GM21786 (cell line): ENCODE data around the gene GATA2.

Experiments
- ATAC-seq: cut with Tn5 transposase; IDR thresholded peaks from one replicate; pipeline ENCODE4 v1.9.1; 2021; ENCODE audit not compliant: unreplicated experiment

The GATA2 gene

DNA sequence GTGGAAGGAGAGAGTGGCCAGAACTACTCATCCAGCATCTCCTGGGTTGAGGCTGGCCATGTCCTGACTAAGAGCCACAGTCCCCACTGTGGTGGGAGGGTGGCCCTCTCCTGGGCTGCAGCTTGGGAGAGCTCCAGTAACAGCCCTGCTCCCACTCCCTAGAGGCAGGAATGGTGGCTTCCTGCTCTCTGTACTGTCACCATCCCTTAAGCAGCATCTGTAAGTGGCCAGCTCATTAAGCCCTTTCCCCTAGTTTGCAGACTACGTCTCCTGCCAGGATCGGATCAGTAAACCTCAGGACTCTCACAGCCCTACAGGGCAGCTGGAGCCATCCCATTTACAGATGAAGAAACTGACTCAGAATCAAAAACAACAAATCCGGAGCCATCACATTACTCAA is 56.8 kb downstream of the GATA2 start:
- no peak for ATAC-seq

DNA sequence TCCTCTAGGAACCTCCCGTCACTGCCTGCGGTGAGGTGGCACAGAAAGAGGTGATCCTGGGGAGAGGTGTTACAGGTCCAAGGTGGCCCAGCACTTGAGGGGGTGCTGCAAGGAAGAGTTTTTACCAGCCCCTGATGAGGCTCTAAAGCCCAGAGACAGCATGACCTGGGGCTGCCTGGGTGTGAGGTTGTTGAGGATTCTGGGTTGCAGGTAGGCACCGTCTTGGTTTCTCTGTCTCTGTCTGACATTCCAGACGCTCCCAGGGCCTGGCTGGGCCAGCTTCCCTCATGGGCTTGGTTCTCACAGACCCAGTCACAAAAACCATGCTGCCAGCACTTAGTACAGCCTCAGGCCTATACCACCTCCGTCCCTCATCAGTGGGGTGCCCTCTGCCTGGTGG is 57.4 kb downstream of the GATA2 start:
- ATAC-seq, result no peak

DNA sequence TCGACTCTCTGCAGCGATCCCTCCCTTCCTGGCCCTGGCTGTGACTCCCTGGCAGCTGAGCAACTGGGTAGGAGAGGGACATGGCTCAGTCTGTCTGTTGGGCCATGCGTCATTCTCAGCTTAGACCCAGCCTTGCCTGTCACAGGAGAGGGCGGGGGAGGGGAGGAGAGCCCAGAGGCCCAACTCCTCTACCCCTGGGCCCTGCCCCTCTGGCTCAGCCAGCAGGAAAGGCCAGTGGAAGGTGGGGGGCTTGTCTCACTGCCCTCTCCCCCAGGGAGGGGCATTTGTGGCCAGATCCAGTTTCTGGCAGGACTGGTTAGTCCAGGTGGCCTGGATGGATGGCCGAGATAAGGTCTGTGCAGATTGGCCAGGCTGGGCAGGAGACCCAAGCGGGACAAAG is 57.9 kb downstream of the GATA2 start:
- no peak for ATAC-seq

DNA sequence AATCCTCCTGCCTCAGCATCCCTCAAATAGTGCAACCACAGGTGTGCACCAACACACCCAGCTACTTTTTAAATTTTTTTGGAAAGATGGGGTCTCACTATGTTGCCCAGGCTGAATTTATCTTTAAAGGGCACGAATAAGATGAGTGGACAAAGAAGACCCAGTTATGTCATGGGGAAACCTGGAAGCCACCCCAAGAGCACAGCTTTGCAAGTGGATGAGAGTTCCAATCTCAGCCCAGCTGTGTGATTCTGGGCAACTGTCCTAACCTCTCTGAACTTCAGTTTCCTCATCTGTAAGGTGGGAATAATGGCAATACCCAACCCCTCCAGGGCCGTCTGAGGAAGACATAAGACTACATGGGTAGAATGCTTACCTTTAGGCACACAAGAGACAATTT is 58.5 kb downstream of the GATA2 start:
- ATAC-seq, result no peak

DNA sequence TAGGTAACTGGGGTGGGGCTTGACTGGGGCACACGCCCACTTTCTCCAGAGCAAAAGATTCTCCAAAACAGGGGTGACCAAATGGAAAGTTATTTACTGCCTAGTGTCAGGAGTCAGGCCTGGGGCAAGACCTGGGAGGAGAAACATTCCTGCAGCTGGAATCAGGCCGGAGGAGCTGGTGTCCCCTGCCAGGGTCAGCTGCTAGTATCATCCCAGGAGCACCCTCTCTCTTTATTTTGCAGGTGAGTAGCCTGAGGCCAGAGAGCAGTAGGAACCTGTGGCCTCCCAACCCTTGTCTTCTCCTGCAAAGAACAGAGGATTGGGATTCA is 59.2 kb downstream of the GATA2 start:
- ATAC-seq, result no peak

DNA sequence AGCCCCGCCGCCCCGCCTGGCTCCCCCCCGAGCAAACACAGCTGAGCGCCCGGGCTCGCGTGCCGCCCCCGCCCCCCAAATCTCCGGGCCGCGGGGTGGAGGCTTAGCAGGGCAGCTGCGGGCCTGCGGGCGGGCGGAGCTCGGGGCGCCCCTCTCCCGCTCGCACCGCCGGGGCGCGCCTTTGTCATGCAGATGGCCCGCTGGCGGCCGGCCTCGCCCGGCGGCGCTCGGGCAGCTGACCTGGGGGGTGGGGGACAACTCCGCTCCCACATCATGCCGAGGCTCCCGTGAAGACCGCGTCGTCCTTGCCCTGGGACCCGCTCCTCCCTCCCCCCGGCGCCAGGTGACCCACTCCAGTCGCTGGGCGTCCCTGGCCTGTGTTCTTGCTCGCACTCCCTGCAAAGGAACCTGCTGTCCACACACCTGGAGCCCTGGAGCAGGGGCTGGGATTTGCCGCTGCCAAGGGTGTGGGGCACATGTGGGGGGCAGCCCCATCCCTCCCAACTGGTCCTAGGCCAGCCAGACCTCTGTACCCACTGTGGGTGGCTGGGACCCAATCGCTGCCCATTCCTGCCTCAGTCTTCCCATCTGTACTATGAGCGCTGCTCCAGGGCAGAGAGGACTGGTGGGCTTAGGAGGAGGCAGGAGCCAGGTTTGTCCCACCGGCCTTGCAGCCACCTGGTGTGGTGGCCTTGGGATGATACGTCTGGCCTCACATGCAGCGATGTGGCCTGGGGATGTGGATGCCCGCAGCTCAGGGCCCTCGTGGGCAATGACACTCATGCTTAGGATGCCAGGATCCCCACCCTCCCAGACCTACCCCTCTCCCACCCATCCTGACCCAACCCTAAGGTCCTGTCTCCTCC is 59.8 kb downstream of the GATA2 start:
- ATAC-seq, result no peak

DNA sequence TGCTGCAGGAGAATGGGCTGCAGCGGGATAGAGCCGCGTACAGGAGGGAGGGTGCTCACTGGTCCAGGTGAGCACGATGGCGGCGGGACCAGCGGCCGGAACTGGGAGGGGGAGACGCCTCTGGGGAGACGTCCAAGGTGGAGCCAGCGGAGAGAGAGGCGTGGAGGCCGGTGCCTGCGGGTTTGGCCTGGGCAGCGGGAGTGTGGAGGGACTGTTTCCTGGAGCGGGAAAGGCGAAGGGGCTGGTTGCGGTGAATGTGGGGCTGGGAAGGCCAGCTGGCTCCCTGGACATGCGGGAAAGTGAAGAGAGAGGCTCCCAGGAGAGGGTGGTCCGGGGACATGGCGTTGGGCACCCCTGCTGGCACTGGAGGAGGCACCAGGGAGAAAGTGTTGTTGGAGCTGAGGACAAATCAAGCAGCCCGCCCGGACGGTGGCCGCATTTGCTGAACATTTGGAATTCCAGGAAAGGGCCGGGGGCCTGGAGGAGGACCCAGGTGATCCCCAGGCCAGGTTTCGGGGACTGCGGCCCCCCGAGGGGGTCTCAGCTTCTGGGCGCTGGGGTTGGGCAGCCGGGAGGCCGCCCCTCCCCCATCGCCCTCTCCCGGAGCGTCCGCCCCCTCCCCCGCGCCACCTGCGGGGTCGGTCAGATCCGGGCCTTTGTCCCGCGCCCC is 60.6 kb downstream of the GATA2 start:
- no peak for ATAC-seq

DNA sequence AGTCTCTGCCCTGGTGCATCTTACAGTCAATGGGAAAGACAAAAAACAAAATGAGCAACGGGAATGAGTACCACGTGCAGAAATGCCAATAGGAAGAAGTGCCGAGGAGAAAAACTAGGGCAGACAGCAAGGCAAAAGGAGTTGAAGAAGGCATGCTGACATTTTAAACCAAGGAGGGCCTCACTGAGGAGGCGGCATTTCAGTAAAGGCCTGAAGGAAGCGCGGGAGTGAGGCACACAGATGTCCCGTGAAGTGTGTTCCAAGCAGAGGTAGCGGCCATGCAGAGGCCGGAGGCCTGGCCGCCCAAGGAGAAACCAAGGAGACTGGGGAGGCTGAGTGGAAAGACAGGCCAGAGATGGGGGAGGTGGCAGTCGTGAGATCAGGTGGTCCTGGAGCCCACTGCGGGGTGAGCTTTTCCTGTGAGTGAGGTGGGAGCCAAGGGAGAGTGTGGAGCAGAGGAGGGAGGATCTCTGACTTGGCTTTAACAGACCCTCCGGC is 61.1 kb downstream of the GATA2 start:
- no peak for ATAC-seq

DNA sequence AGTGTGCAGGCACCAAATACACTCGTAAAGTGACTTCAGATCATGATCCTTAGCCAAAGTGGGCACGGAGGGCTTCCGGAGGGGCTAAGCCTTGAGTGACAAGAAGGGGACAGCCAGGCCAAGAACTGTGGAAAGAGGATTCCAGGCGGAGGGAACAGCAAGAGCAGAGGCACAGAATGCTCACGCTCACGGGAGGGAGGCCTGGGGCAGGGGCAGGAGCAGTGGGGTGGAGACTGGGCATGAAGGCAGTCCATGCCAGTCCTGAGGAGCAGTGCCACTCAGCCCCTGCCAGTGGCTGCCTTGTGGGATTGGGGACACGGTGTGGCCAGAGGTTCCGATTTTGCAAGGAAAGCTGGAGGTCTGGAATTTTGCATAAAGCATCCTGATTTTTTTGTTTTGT is 62.3 kb downstream of the GATA2 start:
- no peak for ATAC-seq

DNA sequence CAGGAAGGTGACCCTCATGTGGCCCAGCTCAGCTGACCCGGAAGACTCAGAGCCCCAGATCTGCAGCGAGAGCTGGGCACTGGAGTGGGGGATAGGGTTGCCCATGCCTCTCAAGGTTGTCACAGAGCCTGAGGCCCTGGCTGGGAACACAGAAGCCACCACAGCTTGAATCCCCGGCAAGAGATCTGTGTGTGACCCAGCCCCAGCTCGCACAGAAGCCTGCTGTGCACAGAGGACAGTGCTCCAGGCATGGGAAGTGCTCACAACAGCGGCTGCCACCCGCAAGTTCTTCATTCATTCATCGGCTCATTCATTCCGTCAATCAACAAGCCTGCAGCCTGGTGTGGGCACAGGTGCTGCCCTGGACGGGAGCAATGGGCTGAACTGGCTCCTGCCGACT is 62.7 kb downstream of the GATA2 start:
- ATAC-seq, result no peak

DNA sequence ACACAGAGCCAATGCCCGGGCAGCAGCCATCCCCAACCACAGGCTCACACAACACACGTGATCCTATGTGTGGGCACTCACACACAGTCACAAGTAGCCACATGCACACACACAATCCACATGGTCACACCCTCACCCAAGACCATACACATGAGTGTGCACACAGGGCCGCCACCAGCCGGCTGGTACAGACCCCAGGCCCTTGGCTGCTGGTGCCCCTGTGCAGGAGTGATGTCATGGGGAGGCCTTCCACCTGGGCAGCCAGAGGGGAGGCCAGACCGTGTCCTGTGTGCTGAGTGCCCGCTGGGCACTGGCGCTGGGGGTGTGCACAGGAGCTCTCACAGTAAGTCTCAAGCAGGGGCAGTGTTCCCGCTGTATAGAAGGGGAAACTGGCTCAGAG is 63.2 kb downstream of the GATA2 start:
- no peak for ATAC-seq
